K562 (cell line): ENCODE data around the gene MAN2B1. TPM values are rescaled to one million over a fixed set of nuclear protein-coding genes. Genes with fewer than 3 reads are reported as not detected.

Experiments used
- ARHGAP35 ChIP-seq: fragments of 450-650 bp; IDR thresholded peaks from 2 replicates; pipeline ENCODE4 v1.6.1; 2018; ENCODE audit not compliant: partially characterized antibody
- CBFA2T3 ChIP-seq: fragments of 450-650 bp; IDR thresholded peaks from 2 replicates; pipeline ENCODE4 v1.6.1; 2017
- NFRKB ChIP-seq: fragments of 450-650 bp; IDR thresholded peaks from 2 replicates; pipeline ENCODE4 v1.6.1; 2016; ENCODE audit warnings: low read depth
- POLR3A ChIP-seq: IDR thresholded peaks from 2 replicates; pipeline ENCODE4 v1.6.1; 2011; ENCODE audit warnings: borderline replicate concordance, mild to moderate bottlenecking, moderate library complexity; ENCODE audit not compliant: insufficient read length, insufficient read depth; ENCODE audit errors: extremely low read depth
- XRCC4 ChIP-seq: IDR thresholded peaks from one replicate; pipeline ENCODE4 v1.6.1; 2011; ENCODE audit not compliant: insufficient read depth, insufficient read length; ENCODE audit errors: extremely low read depth
- ZNF124 ChIP-seq: sonication (generic); formaldehyde crosslinking; IDR thresholded peaks from 2 replicates; pipeline ENCODE4 v1.8.1; 2022; ENCODE audit warnings: missing genetic modification reagents
- ZNF311 ChIP-seq: fragments of 250-450 bp; sonication (Bioruptor Pico); IDR thresholded peaks from 2 replicates; pipeline ENCODE4 v1.4.0; 2020; ENCODE audit warnings: mild to moderate bottlenecking, moderate library complexity
- ZNF561 ChIP-seq: fragments of 450-650 bp; formaldehyde crosslinking; conservative IDR thresholded peaks from 2 replicates; pipeline ENCODE4 v1.4.0; 2020; ENCODE audit warnings: mild to moderate bottlenecking, moderate library complexity
- ZNF57 ChIP-seq: fragments of 450-650 bp; formaldehyde crosslinking; IDR thresholded peaks from 2 replicates; pipeline ENCODE4 v1.4.0; 2020; ENCODE audit warnings: mild to moderate bottlenecking, moderate library complexity
- polyA plus RNA-seq, 8 experiments: library from polyadenylated mRNA; depleted of rRNA in 4 of 8; stranded (reverse) in 5 of 8; unstranded in 3 of 8; fragments of >200 nt; fragmentation: Nextera tagmentation in 2 of 8; fragmentation: Illumina TruSeq in 1 of 8; extraction: Ambion mirVana in 2 of 8; extraction: Trizol in 1 of 8; gene quantifications; 2 replicates each; pipeline versions ENCODE4 v1.2.1 to v1.2.3, GENCODE V29; 2011 to 2014; ENCODE audit warnings: inconsistent platforms in 1 of 8, missing spikeins in 1 of 8
- total RNA-seq, 7 experiments: library from RNA; depleted of rRNA in 6 of 7; stranded (reverse); fragments of >200 nt in 6 of 7; fragmentation: Illumina TruSeq in 2 of 7; extraction: Trizol in 2 of 7; gene quantifications; 2 replicates each; pipeline versions ENCODE4 v1.2.1 to v1.2.3, GENCODE V29; 2011 to 2021; ENCODE audit warnings: low replicate concordance in 1 of 7
- TF ChIP-seq, protein P1 (sequence below): fragments of 450-650 bp; IDR thresholded peaks from 2 replicates; pipeline ENCODE4 v1.6.1; 2016; ENCODE audit warnings: antibody characterized with exemption
- TF ChIP-seq, protein P2 (sequence below): sonication (generic); formaldehyde crosslinking; IDR thresholded peaks from 2 replicates; pipeline ENCODE4 v1.8.1; 2023; ENCODE audit warnings: mild to moderate bottlenecking, missing genetic modification reagents
- TF ChIP-seq, protein P3 (sequence below): sonication (generic); formaldehyde crosslinking; IDR thresholded peaks from 2 replicates; pipeline ENCODE4 v1.9.0; 2022; ENCODE audit warnings: mild to moderate bottlenecking, missing genetic modification reagents
- TF ChIP-seq, protein P4 (sequence below): IDR thresholded peaks from 2 replicates; pipeline ENCODE4 v1.6.1; 2016; ENCODE audit warnings: missing genetic modification characterization, missing compliant biosample characterization
- TF ChIP-seq, protein P5 (sequence below): fragments of 450-650 bp; IDR thresholded peaks from 2 replicates; pipeline ENCODE4 v1.6.1; 2016; ENCODE audit warnings: low read depth, mild to moderate bottlenecking, moderate library complexity
- TF ChIP-seq, protein P6 (sequence below): fragments of 250-450 bp; sonication (Bioruptor Pico); IDR thresholded peaks from 2 replicates; pipeline ENCODE4 v1.4.0; 2020; ENCODE audit warnings: mild to moderate bottlenecking, moderate library complexity
- TF ChIP-seq, protein P7 (sequence below): fragments of 250-450 bp; sonication (Bioruptor Pico); IDR thresholded peaks from 2 replicates; pipeline ENCODE4 v1.5.0; 2020; ENCODE audit warnings: mild to moderate bottlenecking, borderline replicate concordance

The MAN2B1 gene
- total and polyA plus RNA-seq, 9 of the 15 experiments (the other 6 are each of a cell fraction or from before 2014, with no cell fraction given): 0.59 to 33.8 (median 11.4) TPM

DNA sequence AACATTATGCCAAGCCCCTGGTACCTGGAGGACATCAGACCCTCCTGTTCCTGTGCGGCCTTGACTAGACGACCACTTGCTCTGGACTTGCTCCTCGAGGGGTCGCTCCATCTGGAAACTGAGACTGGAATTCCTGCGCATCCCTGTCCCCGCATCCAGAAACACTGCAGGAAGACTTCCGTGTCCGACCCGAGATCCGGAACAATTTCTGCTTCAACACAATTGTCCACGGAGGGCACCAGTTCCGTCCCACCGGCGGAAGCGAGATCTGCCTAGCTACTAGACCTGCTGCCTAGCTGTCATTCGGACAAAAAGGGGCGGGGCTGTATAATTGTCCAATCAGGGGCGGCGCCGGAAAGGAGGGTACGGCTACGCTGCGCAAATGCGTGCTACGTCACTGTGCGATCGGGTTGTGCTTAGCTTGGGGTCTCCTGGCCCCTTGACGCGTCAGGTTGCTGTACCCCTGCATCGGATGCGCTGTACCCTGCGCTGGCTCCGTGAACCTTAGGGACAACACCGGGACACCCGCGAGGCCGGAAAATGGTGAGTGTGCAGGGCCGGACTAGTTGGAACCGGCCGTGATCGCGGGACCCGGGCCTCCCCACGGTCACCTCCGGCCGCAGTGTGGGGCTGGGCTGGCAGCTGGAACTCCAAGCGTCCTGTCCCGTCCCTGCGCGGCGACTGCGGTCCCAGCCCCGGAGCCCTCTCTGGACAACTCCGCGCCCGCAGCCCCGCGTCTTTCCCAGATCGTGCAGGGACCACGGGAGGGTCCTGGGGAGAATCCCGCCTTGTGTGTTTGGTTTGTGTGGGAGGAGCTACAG is 55.8 kb downstream of the MAN2B1 start, which contains the start of the genes ZNF490 and ZNF791 (continued):
- TF ChIP-seq, protein P1, sequence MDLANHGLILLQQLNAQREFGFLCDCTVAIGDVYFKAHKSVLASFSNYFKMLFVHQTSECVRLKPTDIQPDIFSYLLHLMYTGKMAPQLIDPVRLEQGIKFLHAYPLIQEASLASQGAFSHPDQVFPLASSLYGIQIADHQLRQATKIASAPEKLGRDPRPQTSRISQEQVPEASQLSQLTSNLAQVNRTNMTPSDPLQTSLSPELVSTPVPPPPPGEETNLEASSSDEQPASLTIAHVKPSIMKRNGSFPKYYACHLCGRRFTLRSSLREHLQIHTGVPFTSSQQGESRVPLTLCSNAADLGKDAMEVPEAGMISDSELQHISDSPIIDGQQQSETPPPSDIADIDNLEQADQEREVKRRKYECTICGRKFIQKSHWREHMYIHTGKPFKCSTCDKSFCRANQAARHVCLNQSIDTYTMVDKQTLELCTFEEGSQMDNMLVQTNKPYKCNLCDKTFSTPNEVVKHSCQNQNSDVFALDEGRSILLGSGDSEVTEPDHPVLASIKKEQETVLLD: peak; percentile 98
- TF ChIP-seq, protein P2, sequence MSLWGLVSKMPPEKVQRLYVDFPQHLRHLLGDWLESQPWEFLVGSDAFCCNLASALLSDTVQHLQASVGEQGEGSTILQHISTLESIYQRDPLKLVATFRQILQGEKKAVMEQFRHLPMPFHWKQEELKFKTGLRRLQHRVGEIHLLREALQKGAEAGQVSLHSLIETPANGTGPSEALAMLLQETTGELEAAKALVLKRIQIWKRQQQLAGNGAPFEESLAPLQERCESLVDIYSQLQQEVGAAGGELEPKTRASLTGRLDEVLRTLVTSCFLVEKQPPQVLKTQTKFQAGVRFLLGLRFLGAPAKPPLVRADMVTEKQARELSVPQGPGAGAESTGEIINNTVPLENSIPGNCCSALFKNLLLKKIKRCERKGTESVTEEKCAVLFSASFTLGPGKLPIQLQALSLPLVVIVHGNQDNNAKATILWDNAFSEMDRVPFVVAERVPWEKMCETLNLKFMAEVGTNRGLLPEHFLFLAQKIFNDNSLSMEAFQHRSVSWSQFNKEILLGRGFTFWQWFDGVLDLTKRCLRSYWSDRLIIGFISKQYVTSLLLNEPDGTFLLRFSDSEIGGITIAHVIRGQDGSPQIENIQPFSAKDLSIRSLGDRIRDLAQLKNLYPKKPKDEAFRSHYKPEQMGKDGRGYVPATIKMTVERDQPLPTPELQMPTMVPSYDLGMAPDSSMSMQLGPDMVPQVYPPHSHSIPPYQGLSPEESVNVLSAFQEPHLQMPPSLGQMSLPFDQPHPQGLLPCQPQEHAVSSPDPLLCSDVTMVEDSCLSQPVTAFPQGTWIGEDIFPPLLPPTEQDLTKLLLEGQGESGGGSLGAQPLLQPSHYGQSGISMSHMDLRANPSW (CRISPR knock-in tag): peak; percentile 78; the same call in 1 of the 2 replicates
- TF ChIP-seq, protein P3, sequence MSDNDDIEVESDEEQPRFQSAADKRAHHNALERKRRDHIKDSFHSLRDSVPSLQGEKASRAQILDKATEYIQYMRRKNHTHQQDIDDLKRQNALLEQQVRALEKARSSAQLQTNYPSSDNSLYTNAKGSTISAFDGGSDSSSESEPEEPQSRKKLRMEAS: peak; percentile 48; the same call in 1 of the 2 replicates
- no peak for TF ChIP-seq ZNF561
- TF ChIP-seq ZNF124 (CRISPR knock-in tag): no peak
- TF ChIP-seq CBFA2T3: no peak
- TF ChIP-seq ARHGAP35: no peak
- TF ChIP-seq ZNF311 (CRISPR knock-in tag): no peak
- TF ChIP-seq XRCC4: no peak
- TF ChIP-seq, protein P4, sequence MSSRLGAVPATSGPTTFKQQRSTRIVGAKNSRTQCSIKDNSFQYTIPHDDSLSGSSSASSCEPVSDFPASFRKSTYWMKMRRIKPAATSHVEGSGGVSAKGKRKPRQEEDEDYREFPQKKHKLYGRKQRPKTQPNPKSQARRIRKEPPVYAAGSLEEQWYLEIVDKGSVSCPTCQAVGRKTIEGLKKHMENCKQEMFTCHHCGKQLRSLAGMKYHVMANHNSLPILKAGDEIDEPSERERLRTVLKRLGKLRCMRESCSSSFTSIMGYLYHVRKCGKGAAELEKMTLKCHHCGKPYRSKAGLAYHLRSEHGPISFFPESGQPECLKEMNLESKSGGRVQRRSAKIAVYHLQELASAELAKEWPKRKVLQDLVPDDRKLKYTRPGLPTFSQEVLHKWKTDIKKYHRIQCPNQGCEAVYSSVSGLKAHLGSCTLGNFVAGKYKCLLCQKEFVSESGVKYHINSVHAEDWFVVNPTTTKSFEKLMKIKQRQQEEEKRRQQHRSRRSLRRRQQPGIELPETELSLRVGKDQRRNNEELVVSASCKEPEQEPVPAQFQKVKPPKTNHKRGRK: no peak
- no peak for TF ChIP-seq ZNF57
- TF ChIP-seq POLR3A: no peak
- TF ChIP-seq NFRKB: no peak
- TF ChIP-seq, protein P5, sequence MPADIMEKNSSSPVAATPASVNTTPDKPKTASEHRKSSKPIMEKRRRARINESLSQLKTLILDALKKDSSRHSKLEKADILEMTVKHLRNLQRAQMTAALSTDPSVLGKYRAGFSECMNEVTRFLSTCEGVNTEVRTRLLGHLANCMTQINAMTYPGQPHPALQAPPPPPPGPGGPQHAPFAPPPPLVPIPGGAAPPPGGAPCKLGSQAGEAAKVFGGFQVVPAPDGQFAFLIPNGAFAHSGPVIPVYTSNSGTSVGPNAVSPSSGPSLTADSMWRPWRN: no peak
- TF ChIP-seq, protein P6, sequence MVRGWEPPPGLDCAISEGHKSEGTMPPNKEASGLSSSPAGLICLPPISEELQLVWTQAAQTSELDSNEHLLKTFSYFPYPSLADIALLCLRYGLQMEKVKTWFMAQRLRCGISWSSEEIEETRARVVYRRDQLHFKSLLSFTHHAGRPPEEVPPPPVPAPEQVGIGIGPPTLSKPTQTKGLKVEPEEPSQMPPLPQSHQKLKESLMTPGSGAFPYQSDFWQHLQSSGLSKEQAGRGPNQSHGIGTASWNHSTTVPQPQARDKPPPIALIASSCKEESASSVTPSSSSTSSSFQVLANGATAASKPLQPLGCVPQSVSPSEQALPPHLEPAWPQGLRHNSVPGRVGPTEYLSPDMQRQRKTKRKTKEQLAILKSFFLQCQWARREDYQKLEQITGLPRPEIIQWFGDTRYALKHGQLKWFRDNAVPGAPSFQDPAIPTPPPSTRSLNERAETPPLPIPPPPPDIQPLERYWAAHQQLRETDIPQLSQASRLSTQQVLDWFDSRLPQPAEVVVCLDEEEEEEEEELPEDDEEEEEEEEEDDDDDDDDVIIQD: no peak
- TF ChIP-seq, protein P7, sequence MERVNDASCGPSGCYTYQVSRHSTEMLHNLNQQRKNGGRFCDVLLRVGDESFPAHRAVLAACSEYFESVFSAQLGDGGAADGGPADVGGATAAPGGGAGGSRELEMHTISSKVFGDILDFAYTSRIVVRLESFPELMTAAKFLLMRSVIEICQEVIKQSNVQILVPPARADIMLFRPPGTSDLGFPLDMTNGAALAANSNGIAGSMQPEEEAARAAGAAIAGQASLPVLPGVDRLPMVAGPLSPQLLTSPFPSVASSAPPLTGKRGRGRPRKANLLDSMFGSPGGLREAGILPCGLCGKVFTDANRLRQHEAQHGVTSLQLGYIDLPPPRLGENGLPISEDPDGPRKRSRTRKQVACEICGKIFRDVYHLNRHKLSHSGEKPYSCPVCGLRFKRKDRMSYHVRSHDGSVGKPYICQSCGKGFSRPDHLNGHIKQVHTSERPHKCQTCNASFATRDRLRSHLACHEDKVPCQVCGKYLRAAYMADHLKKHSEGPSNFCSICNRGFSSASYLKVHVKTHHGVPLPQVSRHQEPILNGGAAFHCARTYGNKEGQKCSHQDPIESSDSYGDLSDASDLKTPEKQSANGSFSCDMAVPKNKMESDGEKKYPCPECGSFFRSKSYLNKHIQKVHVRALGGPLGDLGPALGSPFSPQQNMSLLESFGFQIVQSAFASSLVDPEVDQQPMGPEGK (CRISPR knock-in tag): no peak
